GM12878 (cell line): ENCODE data around the gene TOX2. TPM values are rescaled to one million over a fixed set of nuclear protein-coding genes. Genes with fewer than 3 reads are reported as not detected.

ENCODE experiments used
- ATAC-seq: fragments of 200-7000 bp; cut with Tn5 transposase; 3 replicates; pipeline ENCODE4 v1.9.1; 2020; ENCODE audit warnings: mild to moderate bottlenecking, moderate library complexity
- BruUV-seq: library from RNA; stranded (reverse); fragments of 400-500 nt; replicated peaks from 2 replicates; lab custom pipeline; 2021; lab: Mats Ljungman, UMichigan
- CTCF ChIA-PET: fragments of 300-600 bp; sonication (Branson Sonifier 250); formaldehyde crosslinking; extraction: SDS; loops from one replicate; lab custom pipeline; 2021; ENCODE audit warnings: inconsistent platforms; lab: Yijun Ruan, JAX
- POLR2A ChIA-PET: fragments of 350-600 bp; formaldehyde crosslinking; extraction: SDS; loops from one replicate; lab custom pipeline; 2021; ENCODE audit warnings: inconsistent platforms; lab: Charles Lee
- RAD21 ChIA-PET: fragments of 300-600 bp; sonication (Branson Sonifier 250); formaldehyde crosslinking; loops from one replicate; lab custom pipeline; 2023; ENCODE audit warnings: antibody characterized with exemption; ENCODE audit not compliant: unreplicated experiment; lab: Charles Lee
- SMC1A ChIA-PET: fragments of 300-600 bp; sonication (Branson Sonifier 250); formaldehyde crosslinking; loops from one replicate; lab custom pipeline; 2023; ENCODE audit not compliant: unreplicated experiment, uncharacterized antibody; lab: Charles Lee
- DNase-seq: peaks from one replicate; pipeline ENCODE4 v3.0.0-alpha.2; 2011; ENCODE audit warnings: low read depth, low spot score
- FAIRE-seq: peaks from 3 replicates; lab custom pipeline; 2011; peaks lifted over from hg19 to GRCh38; lab: Jason Lieb, UNC
- H2AFZ ChIP-seq: 2 replicates; pipeline ENCODE4 v1.6.0; 2011; ENCODE audit warnings: low read depth, low read length, control low read depth; ENCODE audit not compliant: control insufficient read depth
- H3K27ac ChIP-seq: 2 replicates; pipeline ENCODE4 v1.5.1; 2011; ENCODE audit warnings: control low read depth; ENCODE audit not compliant: control insufficient read depth, insufficient read depth
- H3K27me3 ChIP-seq, 2 experiments: replicated peaks in 1 of 2; 2 replicates each; pipeline versions ENCODE4 v1.6.0 to v1.6.1; 2011; ENCODE audit warnings: low read length in 1 of 2; ENCODE audit not compliant: control insufficient read depth in 2 of 2, insufficient read depth in 2 of 2
- H3K36me3 ChIP-seq, 2 experiments: 2 replicates each; pipeline ENCODE4 v1.5.1; 2011; ENCODE audit warnings: low read length in 1 of 2; ENCODE audit not compliant: control insufficient read depth in 2 of 2, insufficient read depth in 2 of 2
- H3K4me1 ChIP-seq: 2 replicates; pipeline ENCODE4 v1.6.1; 2011; ENCODE audit warnings: mild to moderate bottlenecking, low read length, moderate library complexity, mixed read lengths; ENCODE audit not compliant: control insufficient read depth, insufficient read depth
- H3K4me2 ChIP-seq: 2 replicates; pipeline ENCODE4 v1.6.0; 2011; ENCODE audit warnings: control low read depth; ENCODE audit not compliant: control insufficient read depth, insufficient read depth
- H3K4me3 ChIP-seq: fragments of 200-600 bp; sonication (generic); 2 replicates; pipeline ENCODE4 v1.5.1; 2016
- H3K79me2 ChIP-seq: 2 replicates; pipeline ENCODE4 v1.6.0; 2011; ENCODE audit warnings: low read length; ENCODE audit not compliant: control insufficient read depth, insufficient read depth
- H3K9ac ChIP-seq: 2 replicates; pipeline ENCODE4 v1.8.0; 2011; ENCODE audit warnings: low read length, control low read depth, mixed read lengths; ENCODE audit not compliant: control insufficient read depth, insufficient read depth
- H3K9me3 ChIP-seq: replicated peaks from 3 replicates; pipeline ENCODE4 v1.5.1; 2011; ENCODE audit warnings: mild to moderate bottlenecking, low read length; ENCODE audit not compliant: control insufficient read depth, insufficient read depth
- H4K20me1 ChIP-seq: 2 replicates; pipeline ENCODE4 v1.6.0; 2011; ENCODE audit not compliant: control insufficient read depth, insufficient read depth
- BACH1 ChIP-seq: fragments of 450-650 bp; IDR thresholded peaks from 2 replicates; pipeline ENCODE4 v1.6.1; 2017; ENCODE audit warnings: mild to moderate bottlenecking, borderline replicate concordance
- CREB1 ChIP-seq: IDR thresholded peaks from 2 replicates; pipeline ENCODE4 v1.6.1; 2012; ENCODE audit warnings: low read depth, mild to moderate bottlenecking, inconsistent platforms
- DPF2 ChIP-seq: fragments of 450-650 bp; IDR thresholded peaks from 2 replicates; pipeline ENCODE4 v1.6.1; 2017; ENCODE audit warnings: mild to moderate bottlenecking
- FOS ChIP-seq: IDR thresholded peaks from 3 replicates; pipeline ENCODE4 v1.6.1; 2011; ENCODE audit warnings: borderline replicate concordance; ENCODE audit not compliant: insufficient read length; ENCODE audit errors: extremely low read depth
- JUNB ChIP-seq: IDR thresholded peaks from 2 replicates; pipeline ENCODE4 v1.6.1; 2016; ENCODE audit warnings: antibody characterized with exemption, mild to moderate bottlenecking
- POLR2A ChIP-seq: IDR thresholded peaks from 2 replicates; pipeline ENCODE4 v1.6.1; 2011; ENCODE audit warnings: low read depth, mild to moderate bottlenecking, low read length
- POLR2AphosphoS2 ChIP-seq: IDR thresholded peaks from 2 replicates; pipeline ENCODE4 v1.6.1; 2011; ENCODE audit warnings: low read depth, mild to moderate bottlenecking, low read length, improper control_type of control experiment, moderate library complexity
- SIX5 ChIP-seq: IDR thresholded peaks from 2 replicates; pipeline ENCODE4 v1.6.1; 2011; ENCODE audit warnings: mild to moderate bottlenecking, low read depth, low read length, moderate library complexity; ENCODE audit not compliant: severe bottlenecking
- SP1 ChIP-seq: IDR thresholded peaks from one replicate; pipeline ENCODE4 v1.6.1; 2011; ENCODE audit warnings: low read depth, low read length
- SREBF1 ChIP-seq: IDR thresholded peaks from 2 replicates; pipeline ENCODE4 v1.6.1; 2012; ENCODE audit warnings: mild to moderate bottlenecking, low read length
- WGBS: methylation state at CpG from one replicate; pipeline ENCODE4 v1.1.6; 2016; ENCODE audit warnings: low lambda C conversion rate; ENCODE audit not compliant: insufficient replicate concordance, insufficient coverage; ENCODE audit errors: missing lambda C conversion rate; 5-methylcytosine and 5-hydroxymethylcytosine counted together
- in situ Hi-C: fragments of 300-500 bp; cut with MboI; formaldehyde crosslinking; loops from 9 replicates; pipeline ENCODE4 v1.14.3; 2018; ENCODE audit warnings: mixed read lengths
- intact Hi-C: fragments of 100-400 bp; cut with micrococcal nuclease; formaldehyde crosslinking; loops from one replicate; pipeline ENCODE4 v1.14.2; 2022; ENCODE audit not compliant: unreplicated experiment
- polyA plus RNA-seq, 11 experiments: library from polyadenylated mRNA; depleted of rRNA in 4 of 11; unstranded in 6 of 11; stranded (reverse) in 5 of 11; fragments of >200 nt; fragmentation: Nextera tagmentation in 4 of 11; fragmentation: Illumina TruSeq in 1 of 11; extraction: Ambion mirVana in 4 of 11; extraction: Trizol in 1 of 11; gene quantifications; 1 replicate in 1 of 11; 2 replicates in 10 of 11; pipeline versions ENCODE4 v1.2.1 to v1.2.3, GENCODE V29; 2011 to 2016; ENCODE audit warnings: inconsistent platforms in 2 of 11, missing spikeins in 2 of 11, low read depth in 1 of 11
- total RNA-seq, 4 experiments: library from RNA; depleted of rRNA in 3 of 4; stranded (reverse); fragments of >200 nt in 3 of 4; fragmentation: Illumina TruSeq in 1 of 4; extraction: Trizol in 1 of 4; gene quantifications; 2 replicates each; pipeline versions ENCODE4 v1.2.1 to v1.2.3, GENCODE V29; 2013 to 2021
- TF ChIP-seq, protein P1 (sequence below): IDR thresholded peaks from 2 replicates; pipeline ENCODE4 v1.6.1; 2012; ENCODE audit warnings: low read length, inconsistent platforms
- TF ChIP-seq, protein P2 (sequence below): IDR thresholded peaks from 2 replicates; pipeline ENCODE4 v1.6.1; 2011; ENCODE audit warnings: borderline replicate concordance, low read depth, mild to moderate bottlenecking, moderate library complexity, mixed read lengths, low read length; ENCODE audit not compliant: insufficient read depth; ENCODE audit errors: extremely low read length

The TOX2 gene
- total and polyA plus RNA-seq, 10 of the 15 experiments (the other 5 are each of a cell fraction or from before 2014, with no cell fraction given) = 2.6 to 40.5 (median 7.9) TPM

DNA sequence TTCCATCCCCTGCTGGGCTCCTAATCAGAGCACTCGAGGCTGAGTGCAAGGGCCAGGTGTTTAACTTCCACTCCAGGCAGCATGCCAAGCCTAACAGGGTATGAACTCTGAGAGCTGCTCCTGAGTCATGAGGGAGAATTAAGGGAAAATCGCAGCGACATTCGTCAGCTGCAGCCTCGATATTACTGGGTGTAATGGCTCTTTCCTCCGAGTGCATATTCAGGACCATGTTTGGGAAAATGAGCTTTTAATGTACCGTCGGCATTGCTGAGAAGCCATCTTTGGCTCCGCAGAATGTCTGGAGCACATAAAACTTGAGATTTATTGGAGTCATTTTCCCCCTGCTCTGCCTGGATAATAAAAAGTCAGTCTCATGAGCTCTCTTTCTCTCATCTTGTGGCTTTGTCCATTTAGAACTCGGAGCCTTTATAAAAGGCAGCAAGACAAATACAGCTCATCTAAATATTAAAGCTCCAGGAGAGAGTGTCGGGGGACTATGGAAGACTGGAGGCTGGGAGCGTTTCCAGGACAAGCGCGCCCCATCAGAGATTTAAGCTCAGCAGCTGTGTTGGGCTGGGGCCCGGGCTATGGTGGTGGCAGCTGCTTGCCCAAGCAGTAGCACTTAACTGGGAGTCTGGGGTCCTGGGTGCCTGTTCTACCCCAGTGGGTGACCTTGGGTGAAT is 103.7 kb downstream of the TOX2 start:
- Histone ChIP-seq H3K9ac (no peak overlapping the region), H3K27me3 (no peaks in the 10 kb centered on the region), H4K20me1 (no peaks in the 10 kb centered on the region), H2AFZ (no peak overlapping the region), H3K36me3 (no peaks in the 10 kb centered on the region; a peak in 1 of 4 replicates), H3K9me3 (no peaks in the 10 kb centered on the region), H3K4me3 (no peak overlapping the region), H3K4me2 (no peak overlapping the region), H3K27ac (no peak overlapping the region), H3K79me2 (no peaks in the 10 kb centered on the region), H3K4me1 (peaks cover 5% of the 10 kb centered on the region; the same call in 1 of the 2 replicates)
- FAIRE-seq (no peak), ATAC-seq (no peak), DNase-seq (no peak)
- POLR2A ChIA-PET = interaction anchor here (1.3 to 1.4 kb wide), 2 partner anchors 9 to 17 kb away, joined by 3 read pairs; no protein-coding TSS in a partner anchor
- CTCF ChIA-PET = interaction anchor here (0.7 to 2.8 kb wide), 6 partner anchors 8 to 268 kb away, joined by 3 to 10 read pairs (median 4); no protein-coding TSS in a partner anchor
- intact Hi-C loops = no loop called here
- no TSS peak for BruUV-seq
- RAD21 ChIA-PET = interaction anchor here (1.2 to 1.4 kb wide), 3 partner anchors 9 to 75 kb away, joined by 3 to 5 read pairs (median 3); no protein-coding TSS in a partner anchor
- no peak for TF ChIP-seq POLR2AphosphoS2
- no peak for TF ChIP-seq BACH1
- TF ChIP-seq POLR2A = no peak
- TF ChIP-seq SP1 = no peak
- TF ChIP-seq, protein P1, sequence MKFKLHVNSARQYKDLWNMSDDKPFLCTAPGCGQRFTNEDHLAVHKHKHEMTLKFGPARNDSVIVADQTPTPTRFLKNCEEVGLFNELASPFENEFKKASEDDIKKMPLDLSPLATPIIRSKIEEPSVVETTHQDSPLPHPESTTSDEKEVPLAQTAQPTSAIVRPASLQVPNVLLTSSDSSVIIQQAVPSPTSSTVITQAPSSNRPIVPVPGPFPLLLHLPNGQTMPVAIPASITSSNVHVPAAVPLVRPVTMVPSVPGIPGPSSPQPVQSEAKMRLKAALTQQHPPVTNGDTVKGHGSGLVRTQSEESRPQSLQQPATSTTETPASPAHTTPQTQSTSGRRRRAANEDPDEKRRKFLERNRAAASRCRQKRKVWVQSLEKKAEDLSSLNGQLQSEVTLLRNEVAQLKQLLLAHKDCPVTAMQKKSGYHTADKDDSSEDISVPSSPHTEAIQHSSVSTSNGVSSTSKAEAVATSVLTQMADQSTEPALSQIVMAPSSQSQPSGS = no peak
- TF ChIP-seq JUNB = no peak
- no peak for TF ChIP-seq SREBF1
- TF ChIP-seq, protein P2, sequence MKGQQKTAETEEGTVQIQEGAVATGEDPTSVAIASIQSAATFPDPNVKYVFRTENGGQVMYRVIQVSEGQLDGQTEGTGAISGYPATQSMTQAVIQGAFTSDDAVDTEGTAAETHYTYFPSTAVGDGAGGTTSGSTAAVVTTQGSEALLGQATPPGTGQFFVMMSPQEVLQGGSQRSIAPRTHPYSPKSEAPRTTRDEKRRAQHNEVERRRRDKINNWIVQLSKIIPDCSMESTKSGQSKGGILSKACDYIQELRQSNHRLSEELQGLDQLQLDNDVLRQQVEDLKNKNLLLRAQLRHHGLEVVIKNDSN = no peak
- no peak for TF ChIP-seq SIX5
- no peak for TF ChIP-seq CREB1
- no peak for TF ChIP-seq DPF2
- no peak for TF ChIP-seq FOS
- 92% methylated on average over 15 of the region's 15 CpGs for whole genome bisulfite sequencing
- in situ Hi-C loops = no loop called here
- SMC1A ChIA-PET = interaction anchor here (0.6 to 2.8 kb wide), 10 partner anchors 9 to 268 kb away, joined by 3 to 8 read pairs (median 6); no protein-coding TSS in a partner anchor
